B cell (primary cell): ENCODE results near the gene GBP2.

Experiments
- CTCF ChIP-seq: fragments of 200-600 bp; IDR thresholded peaks from one replicate; pipeline ENCODE4 v1.8.0; 2022; ENCODE audit warnings: antibody characterized with exemption, mild to moderate bottlenecking
- EZH2 ChIP-seq: IDR thresholded peaks from 2 replicates; pipeline ENCODE4 v1.6.1; 2012; ENCODE audit warnings: borderline replicate concordance, low read depth, mild to moderate bottlenecking, moderate library complexity, low read length; ENCODE audit not compliant: insufficient read depth, poor library complexity, severe bottlenecking

- TF ChIP-seq CTCF: no peak
- no peak for TF ChIP-seq EZH2
Observed at GRCh38 chr1:89104147-89104546, 21.8 kb downstream of the GBP2 start.
